Colon (tissue), 2 donors: ENCODE data around the gene SPON2.
"Not testable (repeated sequence)": the region's sequence is repeated elsewhere in the genome, so short reads cannot be mapped to it uniquely, and the experiment has no call there.

Source experiments
- FAIRE-seq: peaks from 2 replicates; lab custom pipeline; 2012; peaks lifted over from hg19 to GRCh38; lab: Jason Lieb, UNC
- donor health status: control.
- donor health status: control.

Gene SPON2

DNA sequence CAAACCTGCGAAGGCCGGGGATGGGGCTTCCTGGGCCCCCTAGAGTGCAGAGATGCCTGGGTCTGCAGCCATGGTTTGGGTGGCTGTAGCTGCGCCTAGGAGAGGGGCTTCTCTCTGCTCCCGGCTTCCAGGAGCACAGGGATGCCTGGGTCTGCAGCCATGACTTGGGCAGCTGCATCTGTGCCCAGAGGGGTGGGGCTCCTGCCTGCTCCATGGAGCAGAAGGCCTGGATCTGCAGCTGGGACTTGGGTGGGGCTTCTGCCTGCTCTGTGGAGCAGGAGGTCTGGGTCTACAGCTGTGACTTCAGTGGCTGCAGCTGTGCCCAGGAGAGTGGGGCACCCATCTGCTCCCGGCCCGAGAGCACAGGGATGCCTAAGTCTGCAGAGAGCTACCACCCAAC is 20.8 kb downstream of the SPON2 start:
- FAIRE-seq, result no peak

DNA sequence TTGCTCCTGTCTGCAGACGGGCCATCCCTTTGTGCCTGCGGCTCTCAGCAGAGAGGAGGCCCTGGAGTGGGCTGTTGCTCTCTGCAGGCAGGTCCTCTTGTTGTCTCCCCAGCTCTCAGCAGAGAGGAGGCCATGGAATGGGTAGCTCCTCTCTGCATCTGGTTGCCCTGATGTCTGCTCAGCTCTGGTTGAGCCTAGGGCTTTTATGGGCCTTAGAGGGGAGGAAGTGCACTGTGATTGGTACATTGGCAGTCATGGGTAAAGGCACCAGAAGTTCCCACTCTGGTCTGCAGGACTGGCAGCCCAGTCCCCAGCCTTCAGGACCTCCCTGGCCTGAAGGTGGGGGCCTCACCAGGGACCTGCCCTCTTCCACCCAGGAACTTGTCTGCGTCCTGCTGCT is 21.5 kb downstream of the SPON2 start:
- no peak for FAIRE-seq

DNA sequence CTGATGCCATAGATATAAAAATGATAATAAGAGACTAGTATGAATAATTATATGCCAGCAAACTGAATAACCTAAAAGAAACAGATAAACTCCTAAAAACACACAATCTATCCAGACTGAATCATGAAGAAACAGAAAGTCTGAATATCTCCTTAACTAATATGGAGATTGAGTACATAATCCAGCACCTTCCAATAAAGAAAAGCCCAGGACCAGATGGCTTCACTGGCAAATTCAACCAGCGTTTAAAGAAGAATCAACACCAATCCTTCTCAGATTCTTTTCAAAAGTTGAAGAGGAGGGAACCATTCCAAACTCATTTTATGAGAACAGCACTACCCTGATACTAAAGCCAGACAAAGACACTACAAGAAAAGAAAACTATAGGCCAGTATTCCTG is 32.5 kb downstream of the SPON2 start:
- FAIRE-seq, result no peak

DNA sequence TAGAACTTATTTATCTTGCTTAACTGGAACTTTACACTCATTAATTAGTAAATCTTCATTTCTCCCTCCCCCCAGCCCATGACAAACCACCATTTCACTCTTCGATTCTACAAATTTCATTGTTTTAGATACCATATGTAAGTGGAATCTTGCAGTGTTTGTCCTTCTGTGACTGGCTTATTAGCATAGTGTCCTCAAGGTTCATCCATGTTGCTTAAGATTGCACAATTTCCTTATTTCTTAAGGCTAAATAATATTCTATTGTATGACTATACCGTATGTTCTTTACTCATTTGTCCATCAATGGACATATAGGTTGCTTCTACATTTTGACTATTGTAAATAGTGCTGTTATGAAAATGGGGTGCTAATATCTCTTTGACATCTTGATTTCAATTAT is 34.5 kb downstream of the SPON2 start:
- no peak for FAIRE-seq

DNA sequence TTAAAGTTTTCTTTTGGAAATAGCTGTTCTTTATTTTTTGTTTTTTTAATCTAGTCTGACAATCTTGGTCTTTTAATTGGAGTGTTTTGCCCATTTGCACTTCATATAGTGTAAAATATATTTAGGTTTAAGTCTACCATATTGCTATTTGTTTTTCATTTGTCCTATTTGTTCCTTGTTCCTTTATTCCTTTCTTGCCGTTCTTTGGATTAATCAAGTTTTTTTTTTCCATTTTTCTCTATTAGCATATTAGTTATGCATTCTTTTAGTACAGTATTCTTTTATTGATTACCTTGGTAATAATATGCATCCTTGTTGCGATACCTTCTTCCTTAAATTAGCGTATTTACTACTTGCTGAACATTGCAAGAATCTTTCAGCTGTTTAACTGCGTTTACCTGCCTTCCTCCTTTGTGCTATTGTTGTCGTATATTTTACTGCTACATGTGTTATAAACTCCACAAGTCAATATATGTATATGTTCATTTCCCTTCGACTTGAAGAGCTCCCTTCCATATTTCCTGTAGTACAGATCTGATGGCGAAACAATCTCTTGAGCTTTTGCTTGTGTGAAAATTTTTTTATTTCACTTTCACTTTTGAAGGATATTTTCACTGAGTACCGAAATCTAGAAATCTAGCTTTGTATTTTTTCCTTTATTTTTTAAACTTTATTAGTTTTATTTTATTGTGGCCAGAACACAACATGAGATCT is 35.2 kb downstream of the SPON2 start:
- peak; percentile 76 for FAIRE-seq

DNA sequence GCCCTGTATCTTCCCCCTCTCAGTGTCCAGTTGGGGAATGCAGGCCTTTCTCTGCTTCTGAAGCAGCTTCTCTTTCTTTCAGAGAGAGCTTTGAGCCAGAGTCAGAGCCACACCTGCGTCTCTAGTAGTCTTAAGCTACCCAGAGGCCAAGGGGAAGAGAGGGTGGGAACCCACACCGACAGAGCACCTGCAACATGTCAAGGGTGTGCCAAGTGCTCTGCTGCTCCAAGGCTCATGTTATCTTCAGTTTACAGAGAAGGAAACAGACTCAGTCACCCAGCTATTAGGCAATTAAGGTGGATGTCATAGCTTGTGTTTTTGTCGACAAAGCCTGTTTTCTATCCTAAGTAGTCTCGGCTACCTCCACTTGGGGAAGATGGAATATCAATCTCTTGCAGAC is 36.3 kb downstream of the SPON2 start:
- no peak for FAIRE-seq

DNA sequence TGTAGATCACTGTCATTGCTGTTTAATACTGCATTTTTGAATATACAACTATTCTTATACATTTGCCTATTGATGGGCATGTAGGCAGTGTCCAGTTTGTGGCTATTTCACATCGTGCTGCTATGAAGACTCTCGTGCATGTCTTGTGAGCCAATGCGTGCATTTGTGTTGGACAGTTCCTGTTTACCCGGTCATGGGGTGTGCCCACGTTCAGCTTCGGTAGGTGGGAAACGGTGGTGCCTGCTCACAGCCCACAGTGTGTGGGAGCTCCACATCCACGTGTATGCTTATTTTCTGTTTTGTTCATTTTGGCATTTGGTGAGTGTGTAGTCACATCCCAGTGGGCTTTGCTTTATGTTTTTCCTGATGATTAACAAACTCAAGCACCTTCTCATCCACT is 39.4 kb downstream of the SPON2 start:
- FAIRE-seq, result no peak

DNA sequence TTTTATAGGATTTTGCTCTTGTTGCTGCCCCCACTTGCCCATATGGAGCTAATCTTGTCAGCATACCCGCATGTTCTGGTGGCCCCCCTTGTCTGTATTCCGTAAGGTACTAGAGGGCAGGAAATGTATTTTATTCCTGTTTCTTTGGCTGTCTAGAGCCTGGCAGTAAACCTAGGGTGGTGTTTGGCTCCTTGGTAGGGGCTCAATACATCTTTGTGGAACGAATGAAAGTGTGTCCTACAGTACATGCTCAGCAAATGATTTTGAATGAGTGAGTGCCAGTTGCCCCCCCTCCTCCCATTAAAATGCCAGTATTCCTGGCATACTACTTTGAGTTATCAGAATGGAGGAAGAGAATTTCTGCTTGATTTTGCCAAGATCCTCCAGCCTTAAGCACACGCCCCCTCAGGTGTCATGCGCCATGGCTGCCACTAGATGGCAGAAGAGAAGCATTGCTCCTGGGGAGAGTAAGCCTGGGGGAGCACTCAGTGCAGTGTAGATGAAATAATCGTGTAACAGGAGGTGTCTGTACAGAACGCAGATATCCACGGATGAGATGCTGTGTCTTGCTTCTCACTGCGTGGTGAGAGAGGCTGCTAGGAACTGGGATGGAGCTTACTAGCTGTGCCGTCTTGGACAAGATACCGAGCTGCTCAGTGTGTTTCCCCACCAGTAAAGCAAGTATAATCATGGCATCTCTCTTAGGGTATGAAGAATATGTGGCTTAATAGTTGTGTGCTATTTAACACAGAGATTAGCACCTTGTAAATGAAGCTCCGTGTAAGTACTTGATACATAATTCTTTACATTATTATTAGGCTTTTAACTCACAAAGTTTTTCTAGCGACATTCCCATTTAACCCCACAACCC is 41.8 kb downstream of the SPON2 start:
- no peak for FAIRE-seq

DNA sequence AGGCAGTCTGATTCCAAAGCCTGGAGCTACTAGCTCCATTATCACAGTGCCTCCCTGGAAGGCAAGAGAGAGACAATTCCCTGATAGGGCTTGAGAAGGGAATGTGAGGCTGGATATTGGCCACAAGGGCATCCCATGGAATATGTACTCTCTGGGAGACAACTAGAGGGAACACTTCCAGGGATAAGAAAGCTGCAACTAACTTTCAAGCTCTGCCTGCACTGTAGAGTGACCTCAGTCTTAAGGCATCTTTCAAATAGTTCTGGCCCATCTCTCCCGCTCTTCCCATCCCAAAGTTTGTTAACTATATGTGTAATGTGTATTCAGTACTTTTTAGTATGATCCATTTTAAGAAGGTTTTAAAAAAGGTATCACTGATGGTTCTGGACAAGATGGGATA is 45.9 kb downstream of the SPON2 start:
- FAIRE-seq, result no peak

DNA sequence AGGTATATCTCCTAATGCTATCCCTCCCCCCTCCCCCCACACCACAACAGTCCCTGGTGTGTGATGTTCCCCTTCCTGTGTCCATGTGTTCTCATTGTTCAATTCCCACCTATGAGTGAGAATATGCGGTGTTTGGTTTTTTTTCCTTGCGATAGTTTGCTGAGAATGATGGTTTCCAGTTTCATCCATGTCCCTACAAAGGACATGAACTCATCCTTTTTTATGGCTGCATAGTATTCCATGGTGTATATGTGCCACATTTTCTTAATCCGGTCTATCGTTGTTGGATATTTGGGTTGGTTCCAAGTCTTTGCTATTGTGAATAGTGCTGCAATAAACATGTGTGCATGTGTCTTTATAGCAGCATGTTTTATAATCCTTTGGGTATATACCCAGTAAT is 46.9 kb downstream of the SPON2 start:
- not testable (repeated sequence) for FAIRE-seq

DNA sequence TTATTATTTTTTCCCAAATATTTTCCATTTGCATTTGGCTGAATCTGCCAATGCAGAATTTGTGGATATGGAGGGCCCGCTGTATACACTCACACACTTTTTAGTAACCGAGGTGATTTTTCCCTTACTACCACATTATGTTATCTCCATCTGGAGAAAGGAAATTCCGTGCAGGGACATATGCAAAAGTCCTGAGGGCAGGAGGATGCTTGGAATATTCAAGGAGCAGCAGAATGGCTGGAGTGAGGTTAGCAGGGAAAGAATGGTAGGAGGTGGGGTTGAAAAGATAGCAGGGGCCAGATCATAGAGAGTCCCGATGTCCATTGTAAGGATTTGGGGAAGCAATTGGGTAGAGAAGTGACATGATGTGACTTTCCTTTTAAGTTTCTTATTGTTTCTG is 47.6 kb downstream of the SPON2 start:
- FAIRE-seq, result no peak

DNA sequence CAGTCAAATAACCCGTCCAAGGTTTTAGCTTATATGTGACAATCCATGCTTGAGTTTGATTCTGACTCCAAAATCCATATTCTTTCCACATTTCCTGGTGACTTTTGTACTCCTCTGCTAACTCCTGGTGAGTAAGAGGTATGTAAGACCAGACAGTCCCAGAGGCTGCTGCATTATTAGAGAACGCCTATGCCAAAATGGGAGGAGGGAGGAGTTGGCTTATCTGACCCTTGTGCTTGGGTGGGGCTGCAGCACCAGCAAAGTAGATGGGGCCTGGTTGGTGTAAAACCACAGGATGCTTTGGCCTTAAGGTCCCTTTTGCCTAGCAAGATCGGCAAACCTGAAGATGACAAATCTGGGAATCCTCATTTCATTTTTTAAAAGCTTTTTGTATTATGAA is 49.9 kb downstream of the SPON2 start:
- no peak for FAIRE-seq
